NCI-H1417 treated with DMSO at 0.1 percent for 48 hours (cell line): ENCODE results near the gene PCNX1.
"Not testable (repeated sequence)": the region's sequence is repeated elsewhere in the genome, so short reads cannot be mapped to it uniquely, and the experiment has no call there.

Experiments used
- DNase-seq: peaks from one replicate; lab custom pipeline; 2025; lab: John Stamatoyannopoulos, UW

Gene PCNX1

GRCh38 chr14:71021347-71022011 is 114.2 kb downstream of the PCNX1 start:
- no peak for DNase-seq

DNA sequence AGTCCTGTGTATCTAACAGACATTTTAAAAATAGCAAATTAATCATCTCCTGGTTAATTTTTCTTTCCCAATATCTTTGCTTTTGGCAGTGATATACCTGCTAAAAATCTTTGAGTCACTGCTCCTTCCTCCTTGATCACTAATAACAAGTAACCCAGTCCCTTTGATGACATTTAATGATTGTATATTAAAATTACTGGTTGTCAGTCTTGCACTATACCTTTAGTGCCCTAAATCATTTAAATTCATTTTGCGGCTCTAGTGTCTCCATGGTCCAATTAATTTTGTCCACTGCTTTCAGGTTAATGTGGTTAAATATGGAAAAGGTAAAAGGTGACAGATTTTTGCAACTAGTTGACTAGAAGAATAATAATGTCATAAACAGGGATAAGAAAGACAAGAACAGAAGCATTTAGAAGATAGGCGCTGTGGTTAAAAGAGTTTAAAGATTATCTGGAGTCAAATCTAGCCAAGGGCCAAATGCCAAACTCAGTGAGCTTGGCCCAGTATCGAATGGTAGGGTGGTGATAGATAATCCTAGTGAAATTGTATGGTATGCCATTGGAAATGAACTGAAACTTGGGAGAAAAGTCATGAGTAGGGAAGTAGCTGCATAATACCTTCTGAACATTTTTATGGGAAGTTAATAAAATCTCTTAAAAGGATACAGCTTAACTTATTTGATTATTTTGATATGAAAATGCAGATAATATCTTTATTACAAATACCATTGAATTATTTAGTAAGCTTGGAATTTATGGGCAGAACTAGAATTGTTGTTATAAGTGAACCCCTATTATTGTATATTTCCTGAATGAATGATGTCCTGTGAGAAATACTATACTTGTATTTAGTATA is 115.0 kb downstream of the PCNX1 start:
- DNase-seq: no peak

GRCh38 chr14:71022939-71023338 is 115.7 kb downstream of the PCNX1 start:
- no peak for DNase-seq

- no peak for DNase-seq
Measured at GRCh38 chr14:71029236-71029781, 122.0 kb downstream of the PCNX1 start.

- no peak for DNase-seq
Measured at GRCh38 chr14:71031000-71031399, 123.7 kb downstream of the PCNX1 start.

GRCh38 chr14:71036433-71036832 is 129.2 kb downstream of the PCNX1 start:
- no peak for DNase-seq

- no peak for DNase-seq
Measured at GRCh38 chr14:71048393-71048792, 141.1 kb downstream of the PCNX1 start.

- DNase-seq: no peak
Measured at GRCh38 chr14:71049435-71050133, 142.3 kb downstream of the PCNX1 start.

GRCh38 chr14:71050227-71050823 is 143.1 kb downstream of the PCNX1 start:
- DNase-seq: no peak

- DNase-seq: no peak
Measured at GRCh38 chr14:71054706-71055105, 147.4 kb downstream of the PCNX1 start.

DNA sequence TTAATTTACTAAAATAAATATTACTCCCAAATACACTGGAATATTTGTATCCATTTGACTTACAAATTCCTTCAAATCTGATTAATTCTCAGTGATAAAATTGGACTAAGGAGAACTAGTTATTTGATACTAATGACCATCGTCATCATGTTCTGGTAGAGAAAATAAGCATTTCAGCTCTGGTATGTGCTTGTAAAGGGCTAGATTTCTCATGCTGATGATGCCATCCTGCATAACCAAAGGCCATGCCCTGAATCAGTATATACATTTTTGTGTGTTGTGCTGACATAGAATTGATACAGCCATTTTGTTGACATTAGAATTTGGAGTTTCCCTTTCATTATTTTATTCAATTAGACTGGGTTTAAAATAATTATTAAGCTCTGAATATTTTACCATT is 148.9 kb downstream of the PCNX1 start:
- DNase-seq: no peak

DNA sequence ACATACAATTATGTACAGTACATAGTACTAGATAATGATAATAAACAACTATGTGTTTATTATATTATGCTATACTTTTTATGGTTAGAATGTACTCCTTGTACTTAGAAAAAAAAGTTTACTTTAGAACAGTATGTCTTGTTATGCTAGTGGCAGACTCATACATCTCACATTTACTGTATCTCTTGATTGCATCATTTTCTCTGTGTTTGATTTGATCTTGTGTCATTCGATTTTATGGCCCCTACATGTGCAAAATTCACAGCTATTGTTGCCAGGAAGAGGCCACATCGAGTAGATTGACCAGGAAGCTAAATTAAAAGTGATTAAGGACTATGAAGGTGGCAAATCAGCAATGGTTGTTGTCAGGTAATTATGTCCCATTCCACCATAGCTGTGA is 153.0 kb downstream of the PCNX1 start:
- no peak for DNase-seq

DNA sequence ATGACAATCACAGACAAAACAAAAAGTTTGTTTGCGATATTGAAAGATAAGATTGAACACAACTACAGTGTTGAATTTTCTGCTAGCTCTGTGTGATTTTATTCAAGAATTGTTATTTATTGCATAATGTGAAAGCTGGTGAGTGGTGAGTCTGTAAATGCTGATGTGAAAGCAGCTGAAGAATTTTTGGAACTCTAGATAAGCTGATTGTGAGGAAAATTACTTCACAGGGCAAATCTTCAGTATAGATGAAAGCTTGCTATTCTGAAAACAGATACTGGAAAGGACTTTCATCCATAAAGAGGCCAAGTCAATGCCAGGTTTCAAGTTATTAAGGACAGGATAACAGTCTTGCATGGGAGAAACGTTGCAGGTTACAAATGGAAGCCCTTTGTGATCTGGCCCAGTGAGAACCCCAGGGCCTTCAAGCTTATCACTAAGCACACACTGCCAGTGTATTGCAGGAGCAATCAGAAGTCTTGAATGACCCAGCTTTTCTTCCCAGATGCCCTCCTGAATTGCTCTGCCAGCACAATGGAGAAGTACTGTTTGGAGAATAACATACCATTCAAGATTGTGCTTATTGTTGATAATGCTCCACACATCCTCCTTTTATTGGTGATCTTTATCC is 153.7 kb downstream of the PCNX1 start:
- no peak for DNase-seq

DNA sequence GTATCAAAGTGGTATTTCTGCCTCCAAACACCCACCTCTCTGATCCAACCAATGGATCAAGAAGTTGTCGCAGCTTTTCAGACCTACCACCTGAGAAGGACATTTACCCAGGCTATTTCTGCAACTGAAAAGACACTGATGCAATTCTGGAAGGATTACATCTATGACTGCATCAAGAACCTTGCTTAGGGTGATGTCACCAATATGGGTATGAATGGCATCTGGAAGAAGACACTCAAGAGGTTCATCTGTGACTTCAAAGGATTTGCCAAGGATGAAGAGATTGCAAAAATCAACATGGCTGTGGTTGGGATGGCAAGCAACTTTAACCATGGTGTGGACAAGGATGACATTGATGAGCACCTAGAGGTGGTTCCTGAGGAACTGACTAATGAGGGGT is 154.2 kb downstream of the PCNX1 start:
- no peak for DNase-seq

DNA sequence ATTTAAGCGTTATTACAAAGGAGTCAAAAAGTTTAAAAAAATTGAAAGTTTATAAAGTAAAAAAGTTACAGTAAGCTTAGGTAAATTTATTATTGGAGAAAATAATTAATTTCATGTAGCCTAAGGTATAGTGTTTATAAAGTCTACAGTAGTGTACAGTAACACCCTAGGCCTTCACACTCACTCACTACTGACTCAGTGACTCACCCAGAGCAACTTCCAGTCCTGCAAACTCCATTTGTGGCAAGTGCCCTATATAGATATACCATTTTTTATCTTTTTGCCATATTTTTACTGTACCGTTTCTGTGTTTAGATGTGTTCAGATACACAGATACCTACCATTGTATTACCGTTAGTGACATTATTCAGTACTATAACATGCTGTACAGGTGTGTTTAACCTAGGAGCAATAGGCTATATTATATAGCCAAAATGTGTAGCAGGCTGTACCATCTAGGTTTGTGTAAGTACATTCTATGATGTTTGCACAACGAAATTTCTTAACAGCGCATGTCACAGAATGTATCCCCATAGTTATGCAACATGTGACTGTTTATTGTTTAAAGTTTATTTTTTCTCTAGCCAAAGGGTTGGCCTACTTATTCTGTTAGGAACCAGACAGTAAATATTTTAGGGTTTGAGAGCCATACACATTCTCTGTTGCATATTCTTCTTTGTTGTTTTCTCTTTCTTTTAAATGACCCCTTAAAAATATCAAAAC is 155.5 kb downstream of the PCNX1 start:
- DNase-seq: no peak

- DNase-seq: no peak
Measured at GRCh38 chr14:71063351-71063750, 156.1 kb downstream of the PCNX1 start.

DNA sequence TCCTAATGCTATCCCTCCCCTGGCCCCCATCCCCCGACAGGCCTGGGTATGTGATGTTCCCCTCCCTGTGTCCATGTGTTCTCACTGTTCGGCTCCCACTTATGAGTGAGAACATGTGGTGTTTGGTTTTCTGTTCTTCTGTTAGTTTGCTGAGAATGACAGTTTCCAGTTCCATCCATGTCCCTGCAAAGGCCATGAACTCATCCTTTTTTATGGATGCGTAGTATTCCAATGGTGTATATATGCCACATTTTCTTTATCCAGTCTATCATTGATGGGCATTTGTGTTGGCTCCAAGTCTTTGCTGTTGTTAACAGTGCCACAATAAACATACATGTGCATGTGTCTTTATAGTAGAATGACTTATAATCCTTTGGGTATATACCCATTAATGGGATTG is 157.5 kb downstream of the PCNX1 start:
- not testable (repeated sequence) for DNase-seq

GRCh38 chr14:71070169-71070568 is 162.9 kb downstream of the PCNX1 start:
- DNase-seq: no peak

GRCh38 chr14:71071042-71071441 is 163.8 kb downstream of the PCNX1 start:
- no peak for DNase-seq

DNA sequence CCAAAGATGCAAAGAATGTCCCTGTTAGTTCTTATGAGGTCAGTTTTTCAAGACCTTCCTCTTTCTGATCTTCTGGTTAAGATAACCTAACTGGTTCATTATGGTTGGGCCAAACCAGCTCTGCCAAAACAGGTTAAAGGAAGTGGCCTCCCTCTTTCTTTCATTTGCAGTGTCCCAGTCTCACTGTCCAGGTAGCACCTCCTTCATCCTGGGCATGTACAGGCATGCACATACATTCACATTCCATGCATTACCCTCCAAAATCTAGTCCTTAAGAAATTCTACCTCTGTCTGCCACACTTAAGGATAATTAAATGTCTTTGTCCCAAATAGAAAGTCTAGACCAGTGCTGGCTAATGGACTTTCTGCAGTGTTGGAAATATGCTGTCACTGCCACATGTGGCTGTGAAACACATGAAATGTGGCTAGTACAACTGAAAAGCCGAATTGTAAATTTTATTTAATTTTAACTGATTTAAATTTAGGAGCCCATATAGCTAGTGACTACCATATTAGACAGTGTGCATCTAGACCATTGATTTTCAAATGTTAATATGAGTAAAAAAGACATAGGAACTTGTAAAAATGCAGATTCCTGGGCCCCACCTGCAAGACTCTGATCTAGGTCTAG is 169.3 kb downstream of the PCNX1 start:
- DNase-seq: no peak

- no peak for DNase-seq
Measured at GRCh38 chr14:71078500-71078899, 171.2 kb downstream of the PCNX1 start.
